ENCODE results near the gene ELMO2. TPM values are rescaled to one million over a fixed set of nuclear protein-coding genes. Genes with fewer than 3 reads are reported as not detected.

The ELMO2 gene
- total RNA-seq, 1 experiment from 2014 or later: 28.4 TPM

DNA sequence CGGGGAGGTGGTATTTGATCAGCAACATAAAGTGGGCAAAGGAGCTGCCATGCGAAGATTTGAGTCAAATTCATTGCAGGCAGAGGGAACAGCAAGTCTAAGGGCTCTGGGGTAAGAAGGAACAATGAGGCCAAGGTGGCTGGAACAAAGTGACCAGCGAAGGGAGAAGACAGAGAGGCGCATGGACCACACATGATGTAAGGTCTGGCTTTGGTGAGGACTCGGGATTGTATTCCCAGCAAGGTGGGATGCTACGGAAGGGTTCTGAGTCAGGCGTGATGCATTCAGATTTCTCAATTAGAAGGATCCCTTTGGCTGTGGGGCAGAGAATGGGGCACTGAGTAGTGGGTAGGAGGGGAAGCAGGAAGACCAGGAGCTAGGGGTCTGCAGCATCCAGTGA lies 67.4 kb downstream of the ELMO2 start:
- CTCF ChIA-PET: interaction anchor here (0.8 to 2.4 kb wide), 4 partner anchors 10 to 316 kb away, joined by 3 to 9 read pairs (median 3); no protein-coding TSS in a partner anchor
- TF ChIP-seq ATF3 (CRISPR knock-in tag; conservative IDR thresholded peaks at IDR 0.05) (no peak), TCF7 (CRISPR knock-in tag; IDR thresholded peaks at IDR 0.05; ENCODE audit: low read depth) (no peak), GABPB1 (CRISPR knock-in tag; IDR thresholded peaks at IDR 0.05) (no peak), FOXP1 (CRISPR knock-in tag; IDR thresholded peaks at IDR 0.05; ENCODE audit: borderline replicate concordance) (no peak), SP1 (CRISPR knock-in tag; conservative IDR thresholded peaks at IDR 0.05) (no peak), ZNF121 (CRISPR knock-in tag; IDR thresholded peaks at IDR 0.05) (no peak), NR1H2 (CRISPR knock-in tag; IDR thresholded peaks at IDR 0.05) (no peak), NFYB (CRISPR knock-in tag; conservative IDR thresholded peaks at IDR 0.05; ENCODE audit: low read depth) (no peak), NFE2L1 (CRISPR knock-in tag; IDR thresholded peaks at IDR 0.05) (no peak), ZNF317 (CRISPR knock-in tag; IDR thresholded peaks at IDR 0.05; ENCODE audit: borderline replicate concordance, low read depth) (no peak), MYBL2 (CRISPR knock-in tag; IDR thresholded peaks at IDR 0.05) (no peak), CDX4 (CRISPR knock-in tag; IDR thresholded peaks at IDR 0.05; ENCODE audit: borderline replicate concordance) (no peak), AFF4 (CRISPR knock-in tag; IDR thresholded peaks at IDR 0.05; ENCODE audit: borderline replicate concordance) (no peak), ZNF512 (CRISPR knock-in tag; IDR thresholded peaks at IDR 0.05; ENCODE audit: borderline replicate concordance) (no peak), FOXJ3 (CRISPR knock-in tag; IDR thresholded peaks at IDR 0.05; ENCODE audit: borderline replicate concordance) (no peak), EMX1 (CRISPR knock-in tag; IDR thresholded peaks at IDR 0.05) (no peak), ESRRA (CRISPR knock-in tag; IDR thresholded peaks at IDR 0.05; ENCODE audit: borderline replicate concordance) (no peak), MXD4 (CRISPR knock-in tag; IDR thresholded peaks at IDR 0.05; ENCODE audit: borderline replicate concordance) (no peak)
- TF ChIP-seq, protein P1, sequence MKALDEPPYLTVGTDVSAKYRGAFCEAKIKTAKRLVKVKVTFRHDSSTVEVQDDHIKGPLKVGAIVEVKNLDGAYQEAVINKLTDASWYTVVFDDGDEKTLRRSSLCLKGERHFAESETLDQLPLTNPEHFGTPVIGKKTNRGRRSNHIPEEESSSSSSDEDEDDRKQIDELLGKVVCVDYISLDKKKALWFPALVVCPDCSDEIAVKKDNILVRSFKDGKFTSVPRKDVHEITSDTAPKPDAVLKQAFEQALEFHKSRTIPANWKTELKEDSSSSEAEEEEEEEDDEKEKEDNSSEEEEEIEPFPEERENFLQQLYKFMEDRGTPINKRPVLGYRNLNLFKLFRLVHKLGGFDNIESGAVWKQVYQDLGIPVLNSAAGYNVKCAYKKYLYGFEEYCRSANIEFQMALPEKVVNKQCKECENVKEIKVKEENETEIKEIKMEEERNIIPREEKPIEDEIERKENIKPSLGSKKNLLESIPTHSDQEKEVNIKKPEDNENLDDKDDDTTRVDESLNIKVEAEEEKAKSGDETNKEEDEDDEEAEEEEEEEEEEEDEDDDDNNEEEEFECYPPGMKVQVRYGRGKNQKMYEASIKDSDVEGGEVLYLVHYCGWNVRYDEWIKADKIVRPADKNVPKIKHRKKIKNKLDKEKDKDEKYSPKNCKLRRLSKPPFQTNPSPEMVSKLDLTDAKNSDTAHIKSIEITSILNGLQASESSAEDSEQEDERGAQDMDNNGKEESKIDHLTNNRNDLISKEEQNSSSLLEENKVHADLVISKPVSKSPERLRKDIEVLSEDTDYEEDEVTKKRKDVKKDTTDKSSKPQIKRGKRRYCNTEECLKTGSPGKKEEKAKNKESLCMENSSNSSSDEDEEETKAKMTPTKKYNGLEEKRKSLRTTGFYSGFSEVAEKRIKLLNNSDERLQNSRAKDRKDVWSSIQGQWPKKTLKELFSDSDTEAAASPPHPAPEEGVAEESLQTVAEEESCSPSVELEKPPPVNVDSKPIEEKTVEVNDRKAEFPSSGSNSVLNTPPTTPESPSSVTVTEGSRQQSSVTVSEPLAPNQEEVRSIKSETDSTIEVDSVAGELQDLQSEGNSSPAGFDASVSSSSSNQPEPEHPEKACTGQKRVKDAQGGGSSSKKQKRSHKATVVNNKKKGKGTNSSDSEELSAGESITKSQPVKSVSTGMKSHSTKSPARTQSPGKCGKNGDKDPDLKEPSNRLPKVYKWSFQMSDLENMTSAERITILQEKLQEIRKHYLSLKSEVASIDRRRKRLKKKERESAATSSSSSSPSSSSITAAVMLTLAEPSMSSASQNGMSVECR (CRISPR knock-in tag; IDR thresholded peaks at IDR 0.05; ENCODE audit: borderline replicate concordance): no peak
- TF ChIP-seq, protein P2, sequence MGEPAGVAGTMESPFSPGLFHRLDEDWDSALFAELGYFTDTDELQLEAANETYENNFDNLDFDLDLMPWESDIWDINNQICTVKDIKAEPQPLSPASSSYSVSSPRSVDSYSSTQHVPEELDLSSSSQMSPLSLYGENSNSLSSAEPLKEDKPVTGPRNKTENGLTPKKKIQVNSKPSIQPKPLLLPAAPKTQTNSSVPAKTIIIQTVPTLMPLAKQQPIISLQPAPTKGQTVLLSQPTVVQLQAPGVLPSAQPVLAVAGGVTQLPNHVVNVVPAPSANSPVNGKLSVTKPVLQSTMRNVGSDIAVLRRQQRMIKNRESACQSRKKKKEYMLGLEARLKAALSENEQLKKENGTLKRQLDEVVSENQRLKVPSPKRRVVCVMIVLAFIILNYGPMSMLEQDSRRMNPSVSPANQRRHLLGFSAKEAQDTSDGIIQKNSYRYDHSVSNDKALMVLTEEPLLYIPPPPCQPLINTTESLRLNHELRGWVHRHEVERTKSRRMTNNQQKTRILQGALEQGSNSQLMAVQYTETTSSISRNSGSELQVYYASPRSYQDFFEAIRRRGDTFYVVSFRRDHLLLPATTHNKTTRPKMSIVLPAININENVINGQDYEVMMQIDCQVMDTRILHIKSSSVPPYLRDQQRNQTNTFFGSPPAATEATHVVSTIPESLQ (CRISPR knock-in tag; IDR thresholded peaks at IDR 0.05): no peak
- H3K4me1 Mint-ChIP-seq: peaks cover 12% of the 10 kb centered on the region

More for the DNA sequence above, 67.4 kb downstream of the ELMO2 start:
- Mint-ChIP-seq H3K9me3 (no peaks in the 10 kb centered on the region), H3K27me3 (ENCODE audit: low read depth) (peaks cover 18% of the 10 kb centered on the region), H3K27ac (no peak overlapping the region), H3K36me3 (no peaks in the 10 kb centered on the region), H3K4me3 (no peak overlapping the region)
- POLR2A ChIA-PET: no interaction called here
- ATAC-seq (no peak), DNase-seq (ENCODE audit: low spot score) (no peak)
